NCI-H1694 (cell line): ENCODE measurements around the gene SMYD3.

ENCODE experiments used
- DNase-seq: peaks from one replicate; lab custom pipeline; 2025; lab: John Stamatoyannopoulos, UW

The SMYD3 gene

GRCh38 chr1:245908543-245908942, 598.5 kb downstream of the SMYD3 start:
- no peak for DNase-seq

- no peak for DNase-seq
Measured at GRCh38 chr1:245906207-245906606, 600.9 kb downstream of the SMYD3 start.

GRCh38 chr1:245903851-245904250, 603.2 kb downstream of the SMYD3 start:
- DNase-seq = no peak

DNA sequence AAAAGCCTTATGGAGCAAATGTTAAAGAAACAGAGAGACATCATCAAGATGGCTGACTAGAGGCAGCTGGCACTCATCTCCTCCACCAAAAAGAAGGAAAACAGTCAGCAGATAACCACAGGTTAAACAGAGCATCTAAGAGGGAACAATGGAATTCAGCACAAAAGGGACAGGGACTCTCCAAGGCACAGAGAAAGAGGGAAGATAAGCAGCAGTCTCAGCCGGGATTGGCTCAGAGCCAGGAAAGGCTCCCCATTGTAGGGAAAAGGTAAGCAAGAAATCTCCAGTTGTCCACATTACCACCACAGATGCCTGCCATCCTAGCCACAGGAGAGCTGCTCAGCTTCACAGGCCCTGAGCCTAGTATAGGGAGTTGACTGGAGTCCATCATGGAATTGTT, 605.5 kb downstream of the SMYD3 start:
- DNase-seq = no peak

DNA sequence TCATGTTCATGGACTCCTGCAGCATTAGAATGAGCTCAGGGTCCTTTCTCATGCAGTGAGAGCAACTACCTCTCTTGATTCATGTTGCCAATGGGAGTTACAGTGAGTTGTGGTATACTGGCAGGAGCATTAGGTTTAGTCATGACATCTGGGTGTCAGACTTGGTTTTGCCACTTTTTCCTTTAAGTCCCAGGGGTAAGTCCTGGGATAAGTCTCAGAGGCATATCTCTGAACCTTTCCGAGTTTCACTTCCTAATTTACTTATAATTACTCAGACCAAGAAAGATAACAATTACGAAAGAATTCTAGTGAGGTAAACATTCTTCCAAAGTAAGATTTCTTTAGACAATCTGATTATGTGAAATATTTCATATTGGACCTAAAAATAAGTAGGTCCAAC, 606.0 kb downstream of the SMYD3 start:
- DNase-seq = no peak

GRCh38 chr1:245898581-245898980, 608.5 kb downstream of the SMYD3 start:
- DNase-seq = no peak

- DNase-seq = no peak
Measured at GRCh38 chr1:245896258-245896657, 610.8 kb downstream of the SMYD3 start.

- no peak for DNase-seq
Measured at GRCh38 chr1:245895455-245895959, 611.6 kb downstream of the SMYD3 start.

GRCh38 chr1:245894843-245895242, 612.2 kb downstream of the SMYD3 start:
- no peak for DNase-seq

GRCh38 chr1:245893025-245893424, 614.1 kb downstream of the SMYD3 start:
- no peak for DNase-seq

GRCh38 chr1:245888809-245889208, 618.3 kb downstream of the SMYD3 start:
- peak; percentile 32 for DNase-seq

- no peak for DNase-seq
Measured at GRCh38 chr1:245887829-245888228, 619.2 kb downstream of the SMYD3 start.

GRCh38 chr1:245881767-245882391, 625.2 kb downstream of the SMYD3 start:
- no peak for DNase-seq

DNA sequence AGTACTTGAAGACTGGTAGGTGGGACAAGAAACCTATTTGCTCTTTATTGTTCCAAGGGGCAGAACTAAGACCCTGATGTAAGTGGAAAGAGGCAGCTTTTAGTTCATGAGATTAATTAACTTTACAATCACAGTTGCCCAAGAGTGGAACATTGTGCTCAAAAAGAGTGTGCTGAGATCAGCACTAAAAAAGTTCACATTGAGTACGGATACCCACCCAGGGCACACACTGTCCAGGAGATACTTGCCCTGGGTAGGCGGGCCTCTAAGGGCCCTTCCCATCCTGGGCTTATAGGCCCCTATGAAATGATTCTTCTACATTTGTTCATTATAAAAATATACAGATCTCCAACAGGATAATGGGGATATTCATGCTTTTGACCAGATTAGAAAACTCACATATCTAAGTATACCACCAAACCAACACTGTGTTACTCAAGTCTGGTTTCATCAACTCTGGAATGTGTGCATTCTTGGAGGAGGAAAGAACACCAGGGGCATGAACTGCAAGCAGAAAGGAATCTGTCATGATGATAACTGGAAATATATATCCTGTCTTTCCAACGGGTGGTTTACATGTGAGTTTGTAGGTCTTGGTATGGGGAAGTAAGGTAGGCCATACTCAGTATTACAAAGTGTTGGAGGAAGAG, 626.2 kb downstream of the SMYD3 start:
- no peak for DNase-seq

GRCh38 chr1:245879091-245879490, 628.0 kb downstream of the SMYD3 start:
- no peak for DNase-seq

DNA sequence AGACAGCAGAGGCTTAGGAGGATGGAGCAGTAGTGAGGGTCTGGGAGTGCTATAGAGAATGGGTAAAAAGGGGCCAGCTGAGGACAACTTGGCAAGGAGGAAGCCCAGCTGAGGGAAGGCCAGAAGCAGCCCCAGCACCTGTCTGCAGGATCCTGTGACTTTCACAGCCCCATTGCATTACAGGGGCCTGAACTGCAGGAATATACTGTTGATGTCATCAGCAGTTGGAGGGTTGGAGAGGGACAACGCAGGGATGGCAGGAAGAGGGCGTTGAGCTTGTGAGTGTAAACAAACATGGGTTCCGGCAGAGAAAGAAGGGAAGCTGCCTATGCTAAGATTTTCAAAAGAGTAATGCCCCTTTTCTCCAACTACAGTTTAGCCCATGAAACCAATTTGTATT, 628.5 kb downstream of the SMYD3 start:
- DNase-seq = no peak

- DNase-seq = no peak
Measured at GRCh38 chr1:245877976-245878375, 629.1 kb downstream of the SMYD3 start.

DNA sequence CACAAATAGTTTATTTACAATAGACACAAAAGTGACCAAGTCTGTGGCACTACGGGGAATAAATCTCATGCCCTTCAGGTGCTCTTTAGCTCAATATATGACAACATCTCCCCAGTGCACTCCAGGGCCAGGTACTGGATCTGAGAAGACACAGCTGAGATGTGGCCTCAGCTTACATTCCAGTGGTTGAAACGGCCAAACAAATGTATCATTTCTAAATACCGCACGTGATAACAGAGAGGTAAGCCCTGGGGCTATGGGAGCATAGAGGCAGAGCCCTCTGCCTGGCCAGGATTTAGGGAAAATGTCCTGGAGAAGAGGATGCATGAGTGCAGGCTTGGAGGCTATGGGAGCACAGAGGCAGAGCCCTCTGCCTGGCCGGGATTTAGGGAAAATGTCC, 630.5 kb downstream of the SMYD3 start:
- no peak for DNase-seq

DNA sequence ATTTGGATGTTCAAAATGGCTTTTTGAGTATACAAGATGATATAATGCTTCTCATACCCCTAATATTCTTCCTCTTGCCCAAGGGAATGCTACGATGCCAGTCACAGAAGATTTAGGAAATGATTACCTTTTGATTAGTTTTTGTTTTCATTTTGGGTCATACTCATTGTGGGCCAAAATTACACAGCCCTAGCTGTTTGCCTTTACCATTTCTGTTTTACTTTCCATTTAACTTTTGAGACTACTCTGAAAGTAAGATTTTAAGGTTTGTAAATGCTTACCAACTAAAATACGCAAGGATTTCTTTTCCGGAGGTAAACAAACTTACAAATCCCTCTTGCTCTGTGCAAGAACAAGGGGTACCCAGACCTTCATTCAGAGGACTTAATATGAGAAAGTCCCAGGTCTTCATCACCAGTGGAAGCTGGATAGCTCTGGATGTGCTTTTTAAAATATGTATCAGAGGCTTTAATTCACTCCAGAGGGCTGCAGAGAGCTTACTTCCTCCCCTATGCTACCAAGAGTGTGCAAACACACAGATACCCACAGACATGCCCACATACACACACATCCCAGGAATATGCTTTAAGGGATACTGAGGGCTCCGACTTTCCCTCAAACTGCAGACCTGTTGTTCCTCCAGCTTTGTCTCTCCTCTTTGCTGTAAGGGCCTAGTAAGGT, 631.4 kb downstream of the SMYD3 start:
- no peak for DNase-seq

- DNase-seq = no peak
Measured at GRCh38 chr1:245874942-245875580, 632.0 kb downstream of the SMYD3 start.

DNA sequence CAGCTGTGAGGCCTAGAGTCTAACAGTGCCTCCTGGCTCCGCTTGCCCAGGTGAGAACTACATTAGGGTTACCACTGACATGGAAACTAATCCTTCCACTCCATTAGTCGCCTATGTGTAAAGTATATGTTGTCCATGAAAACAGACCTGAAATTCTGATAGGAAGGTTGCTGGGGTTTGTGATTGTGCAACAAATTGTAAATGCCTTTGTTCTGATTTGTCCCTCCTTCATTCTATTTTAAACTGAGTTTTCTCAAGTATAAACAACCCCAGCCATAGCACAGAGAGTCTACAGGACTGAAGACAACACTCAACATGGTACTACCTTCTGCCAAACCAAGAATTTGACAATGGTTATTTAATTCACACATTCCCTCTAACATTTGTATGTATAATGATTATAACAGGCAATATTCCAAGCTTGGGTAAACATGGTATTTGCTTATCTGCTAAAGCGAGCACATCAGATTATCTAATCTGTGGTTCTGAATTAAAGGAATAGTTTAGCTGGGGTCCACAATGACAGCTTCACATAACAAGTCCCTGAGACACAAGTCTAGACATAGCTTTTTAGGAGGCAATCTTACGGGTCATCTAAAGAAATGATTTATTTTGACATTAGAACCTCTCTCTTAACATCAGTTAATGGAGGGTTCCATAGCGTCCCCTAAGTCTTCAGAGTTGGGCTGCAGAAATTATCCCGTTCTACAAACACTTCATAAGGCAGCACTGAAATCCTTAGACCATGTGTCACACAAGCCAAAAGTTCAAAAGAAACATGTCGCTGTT, 633.0 kb downstream of the SMYD3 start:
- DNase-seq = no peak

GRCh38 chr1:245873068-245873467, 634.0 kb downstream of the SMYD3 start:
- DNase-seq = no peak
